CD1c-positive myeloid dendritic cell (primary cell): ENCODE data around the gene MEIG1.
"Not testable (repeated sequence)": the region's sequence is repeated elsewhere in the genome, so short reads cannot be mapped to it uniquely, and the experiment has no call there.

Experiments
- DNase-seq: peaks from one replicate; pipeline ENCODE4 v3.0.0-alpha.2; 2016; ENCODE audit errors: extremely low spot score

MEIG1 gene

GRCh38 chr10:14959221-14960057, at the start of gene MEIG1:
MEIG1 (plus strand) TSS chr10:14959388; CDS start chr10:14966469, 7,081 bp downstream.
- peak; percentile 92 for DNase-seq

- DNase-seq, result no peak
Measured at GRCh38 chr10:14910953-14911352, 48.2 kb upstream of the MEIG1 start.

- no peak for DNase-seq
Measured at GRCh38 chr10:14911801-14912200, 47.4 kb upstream of the MEIG1 start.

- no peak for DNase-seq
Measured at GRCh38 chr10:14916600-14916999, 42.6 kb upstream of the MEIG1 start.

GRCh38 chr10:14917827-14918226, 41.4 kb upstream of the MEIG1 start:
- no peak for DNase-seq

- DNase-seq, result no peak
Measured at GRCh38 chr10:14918964-14919363, 40.2 kb upstream of the MEIG1 start.

GRCh38 chr10:14924013-14924412, 35.2 kb upstream of the MEIG1 start:
- DNase-seq, result no peak

- no peak for DNase-seq
Measured at GRCh38 chr10:14925268-14925667, 33.9 kb upstream of the MEIG1 start.

- no peak for DNase-seq
Measured at GRCh38 chr10:14926061-14926470, 33.1 kb upstream of the MEIG1 start.

- peak; percentile 15 for DNase-seq
Measured at GRCh38 chr10:14926722-14927416, 32.3 kb upstream of the MEIG1 start.

GRCh38 chr10:14930610-14931009, 28.6 kb upstream of the MEIG1 start:
- DNase-seq, result no peak

- DNase-seq, result no peak
Measured at GRCh38 chr10:14936584-14936983, 22.6 kb upstream of the MEIG1 start.

GRCh38 chr10:14938971-14939370, 20.2 kb upstream of the MEIG1 start:
- DNase-seq, result peak; percentile 45

GRCh38 chr10:14942147-14942949, 16.8 kb upstream of the MEIG1 start:
- DNase-seq, result not testable (repeated sequence)

GRCh38 chr10:14942950-14943338, 16.2 kb upstream of the MEIG1 start:
- not testable (repeated sequence) for DNase-seq

- DNase-seq, result no peak
Measured at GRCh38 chr10:14945108-14945507, 14.1 kb upstream of the MEIG1 start.

- DNase-seq, result no peak
Measured at GRCh38 chr10:14947268-14947667, 11.9 kb upstream of the MEIG1 start.

GRCh38 chr10:14949291-14949690, 9.9 kb upstream of the MEIG1 start:
- DNase-seq, result no peak

GRCh38 chr10:14952851-14953423, 6.3 kb upstream of the MEIG1 start:
- DNase-seq, result no peak

- DNase-seq, result peak; percentile 69
Measured at GRCh38 chr10:14953424-14954000, 5.7 kb upstream of the MEIG1 start.

GRCh38 chr10:14954001-14954770, 5.0 kb upstream of the MEIG1 start, which contains the start of gene DCLRE1C:
DCLRE1C (minus strand) TSS chr10:14954096; CDS start chr10:14954010, 86 bp downstream.
- peak; percentile 96 for DNase-seq
